PFSK-1 (cell line): Measurements from ENCODE around the gene HYAL1.

Source experiments
- FOXP2 ChIP-seq: optimal IDR thresholded peaks from 2 replicates; pipeline ENCODE3; 2011; ENCODE audit warnings: borderline replicate concordance, control low read depth, inconsistent platforms; ENCODE audit not compliant: insufficient read depth; ENCODE audit errors: extremely low read length, extremely low read depth
- POLR2AphosphoS5 ChIP-seq: IDR thresholded peaks from 2 replicates; pipeline ENCODE4 v1.6.1; 2012; ENCODE audit warnings: low read depth, mild to moderate bottlenecking, control low read depth, low read length, moderate library complexity
- SIN3A ChIP-seq: IDR thresholded peaks from 2 replicates; pipeline ENCODE4 v1.6.1; 2012; ENCODE audit warnings: mild to moderate bottlenecking, low read length, moderate library complexity, borderline replicate concordance; ENCODE audit not compliant: insufficient read depth
- TAF1 ChIP-seq: IDR thresholded peaks from 2 replicates; pipeline ENCODE4 v1.6.1; 2012; ENCODE audit warnings: low read length, control low read depth, borderline replicate concordance; ENCODE audit not compliant: insufficient read depth
- TF ChIP-seq, protein P1 (sequence below), 2 experiments: IDR thresholded peaks; 2 replicates each; pipeline versions ENCODE4 v1.6.1 to v1.8.0; 2011 to 2012; ENCODE audit warnings: low read depth in 2 of 2, low read length in 2 of 2, control low read depth in 1 of 2, inconsistent platforms in 1 of 2, mild to moderate bottlenecking in 1 of 2, moderate library complexity in 1 of 2; ENCODE audit not compliant: insufficient read depth in 1 of 2

HYAL1 gene

DNA sequence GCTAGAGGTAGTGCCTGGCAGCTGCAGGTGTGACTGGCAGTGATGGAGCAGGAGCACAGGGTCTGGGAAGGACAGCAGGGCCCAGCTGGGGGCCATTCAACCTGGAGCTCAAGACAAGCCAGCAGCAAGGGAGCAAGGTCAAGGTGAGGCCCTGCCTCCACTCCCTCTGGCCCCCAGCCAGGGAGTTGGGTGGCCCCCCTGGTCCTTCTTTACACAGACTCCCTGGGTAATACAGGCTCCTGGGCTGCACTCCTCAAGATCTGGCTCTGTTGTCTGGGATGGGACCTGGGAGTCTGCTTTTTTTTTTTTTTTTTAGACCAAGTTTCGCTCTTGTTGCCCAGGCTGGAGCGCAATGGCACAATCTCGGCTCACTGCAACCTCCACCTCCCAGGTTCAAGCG is 52.9 kb downstream of the HYAL1 start:
- TF ChIP-seq, protein P1, sequence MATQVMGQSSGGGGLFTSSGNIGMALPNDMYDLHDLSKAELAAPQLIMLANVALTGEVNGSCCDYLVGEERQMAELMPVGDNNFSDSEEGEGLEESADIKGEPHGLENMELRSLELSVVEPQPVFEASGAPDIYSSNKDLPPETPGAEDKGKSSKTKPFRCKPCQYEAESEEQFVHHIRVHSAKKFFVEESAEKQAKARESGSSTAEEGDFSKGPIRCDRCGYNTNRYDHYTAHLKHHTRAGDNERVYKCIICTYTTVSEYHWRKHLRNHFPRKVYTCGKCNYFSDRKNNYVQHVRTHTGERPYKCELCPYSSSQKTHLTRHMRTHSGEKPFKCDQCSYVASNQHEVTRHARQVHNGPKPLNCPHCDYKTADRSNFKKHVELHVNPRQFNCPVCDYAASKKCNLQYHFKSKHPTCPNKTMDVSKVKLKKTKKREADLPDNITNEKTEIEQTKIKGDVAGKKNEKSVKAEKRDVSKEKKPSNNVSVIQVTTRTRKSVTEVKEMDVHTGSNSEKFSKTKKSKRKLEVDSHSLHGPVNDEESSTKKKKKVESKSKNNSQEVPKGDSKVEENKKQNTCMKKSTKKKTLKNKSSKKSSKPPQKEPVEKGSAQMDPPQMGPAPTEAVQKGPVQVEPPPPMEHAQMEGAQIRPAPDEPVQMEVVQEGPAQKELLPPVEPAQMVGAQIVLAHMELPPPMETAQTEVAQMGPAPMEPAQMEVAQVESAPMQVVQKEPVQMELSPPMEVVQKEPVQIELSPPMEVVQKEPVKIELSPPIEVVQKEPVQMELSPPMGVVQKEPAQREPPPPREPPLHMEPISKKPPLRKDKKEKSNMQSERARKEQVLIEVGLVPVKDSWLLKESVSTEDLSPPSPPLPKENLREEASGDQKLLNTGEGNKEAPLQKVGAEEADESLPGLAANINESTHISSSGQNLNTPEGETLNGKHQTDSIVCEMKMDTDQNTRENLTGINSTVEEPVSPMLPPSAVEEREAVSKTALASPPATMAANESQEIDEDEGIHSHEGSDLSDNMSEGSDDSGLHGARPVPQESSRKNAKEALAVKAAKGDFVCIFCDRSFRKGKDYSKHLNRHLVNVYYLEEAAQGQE (IDR thresholded peaks at IDR 0.05; ENCODE audit: insufficient read depth in 1 of 2, low read depth in 2 of 2, low read length in 2 of 2) = no peak
- TF ChIP-seq POLR2AphosphoS5 = no peak
- TF ChIP-seq FOXP2 = no peak
- TF ChIP-seq SIN3A = no peak
- TF ChIP-seq TAF1 = no peak
